Measurements from ENCODE around the gene ZNF48.

DNA sequence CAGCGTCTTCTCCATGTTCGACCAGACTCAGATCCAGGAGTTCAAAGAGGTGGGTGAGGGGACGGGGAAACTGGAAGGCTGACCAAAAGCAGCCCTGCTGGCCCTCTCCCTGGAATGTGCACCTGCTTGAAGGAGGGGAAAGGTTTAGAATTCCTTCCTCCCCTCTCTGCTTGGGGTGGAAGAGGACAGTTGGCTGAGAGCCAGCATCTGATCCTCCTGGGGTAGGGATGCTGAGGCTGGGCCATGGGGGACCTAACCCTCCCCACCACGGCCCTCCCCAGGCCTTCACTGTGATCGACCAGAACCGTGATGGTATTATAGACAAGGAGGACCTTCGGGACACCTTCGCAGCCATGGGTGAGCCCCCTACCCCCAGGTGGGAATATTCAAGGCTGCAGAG is 19.4 kb upstream of the ZNF48 start:
- TF ChIP-seq, protein P1, sequence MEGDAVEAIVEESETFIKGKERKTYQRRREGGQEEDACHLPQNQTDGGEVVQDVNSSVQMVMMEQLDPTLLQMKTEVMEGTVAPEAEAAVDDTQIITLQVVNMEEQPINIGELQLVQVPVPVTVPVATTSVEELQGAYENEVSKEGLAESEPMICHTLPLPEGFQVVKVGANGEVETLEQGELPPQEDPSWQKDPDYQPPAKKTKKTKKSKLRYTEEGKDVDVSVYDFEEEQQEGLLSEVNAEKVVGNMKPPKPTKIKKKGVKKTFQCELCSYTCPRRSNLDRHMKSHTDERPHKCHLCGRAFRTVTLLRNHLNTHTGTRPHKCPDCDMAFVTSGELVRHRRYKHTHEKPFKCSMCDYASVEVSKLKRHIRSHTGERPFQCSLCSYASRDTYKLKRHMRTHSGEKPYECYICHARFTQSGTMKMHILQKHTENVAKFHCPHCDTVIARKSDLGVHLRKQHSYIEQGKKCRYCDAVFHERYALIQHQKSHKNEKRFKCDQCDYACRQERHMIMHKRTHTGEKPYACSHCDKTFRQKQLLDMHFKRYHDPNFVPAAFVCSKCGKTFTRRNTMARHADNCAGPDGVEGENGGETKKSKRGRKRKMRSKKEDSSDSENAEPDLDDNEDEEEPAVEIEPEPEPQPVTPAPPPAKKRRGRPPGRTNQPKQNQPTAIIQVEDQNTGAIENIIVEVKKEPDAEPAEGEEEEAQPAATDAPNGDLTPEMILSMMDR (IDR thresholded peaks at IDR 0.05; ENCODE audit: low read length), result no peak
- TF ChIP-seq EZH2 (optimal IDR thresholded peaks at IDR 0.05; ENCODE audit: low read depth, low read length), result no peak
